H9 (cell line): Measurements from ENCODE around the gene PLXND1. TPM values are rescaled to one million over a fixed set of nuclear protein-coding genes. Genes with fewer than 3 reads are reported as not detected.

Experiments used
- DNase-seq: peaks from one replicate; pipeline ENCODE4 v3.0.0-alpha.2; 2017
- H2AFZ ChIP-seq: one replicate; pipeline ENCODE4 v1.6.1; 2013; ENCODE audit warnings: mild to moderate bottlenecking, low read length, control low read depth, moderate library complexity
- H2AK5ac ChIP-seq: 2 replicates; pipeline ENCODE4 v1.6.1; 2013; ENCODE audit warnings: low read length, control low read depth, mixed read lengths; ENCODE audit not compliant: insufficient read length
- H2BK120ac ChIP-seq: one replicate; pipeline ENCODE4 v1.6.1; 2013; ENCODE audit warnings: low read depth, mild to moderate bottlenecking, low read length, control low read depth, inconsistent platforms; ENCODE audit not compliant: poor library complexity, severe bottlenecking
- H2BK12ac ChIP-seq: 2 replicates; pipeline ENCODE4 v1.6.1; 2013; ENCODE audit warnings: low read length, control low read depth, mixed read lengths, low read depth; ENCODE audit not compliant: insufficient read length
- H2BK15ac ChIP-seq: 2 replicates; pipeline ENCODE4 v1.6.1; 2013; ENCODE audit warnings: low read depth, low read length, control low read depth
- H2BK20ac ChIP-seq: one replicate; pipeline ENCODE4 v1.6.1; 2013; ENCODE audit warnings: low read depth, mild to moderate bottlenecking, low read length, control low read depth, inconsistent platforms; ENCODE audit not compliant: poor library complexity, severe bottlenecking
- H2BK5ac ChIP-seq: 2 replicates; pipeline ENCODE4 v1.6.1; 2013; ENCODE audit warnings: low read length, control low read depth, mixed read lengths; ENCODE audit not compliant: insufficient read length
- H3K14ac ChIP-seq: 2 replicates; pipeline ENCODE4 v1.6.1; 2013; ENCODE audit warnings: low read length, control low read depth; ENCODE audit not compliant: insufficient read depth
- H3K18ac ChIP-seq: 2 replicates; pipeline ENCODE4 v1.6.1; 2013; ENCODE audit warnings: low read depth, mild to moderate bottlenecking, mixed read lengths, low read length, control low read depth; ENCODE audit not compliant: insufficient read length
- H3K23ac ChIP-seq: 2 replicates; pipeline ENCODE4 v1.6.1; 2013; ENCODE audit warnings: low read length, control low read depth, mixed read lengths, low read depth; ENCODE audit not compliant: insufficient read length
- H3K23me2 ChIP-seq: 2 replicates; pipeline ENCODE4 v1.6.1; 2013; ENCODE audit warnings: low read depth, mild to moderate bottlenecking, mixed read lengths, low read length, control low read depth; ENCODE audit not compliant: insufficient read length, poor library complexity, severe bottlenecking
- H3K27ac ChIP-seq: 2 replicates; pipeline ENCODE4 v1.5.1; 2013; ENCODE audit warnings: low read length, control low read depth, mixed read lengths, low read depth; ENCODE audit not compliant: insufficient read length
- H3K27me3 ChIP-seq: 2 replicates; pipeline ENCODE4 v1.6.1; 2013; ENCODE audit warnings: low read length, control low read depth, inconsistent platforms; ENCODE audit not compliant: insufficient read depth
- H3K4ac ChIP-seq: 2 replicates; pipeline ENCODE4 v1.6.1; 2013; ENCODE audit warnings: low read depth, mild to moderate bottlenecking, control low read depth, inconsistent platforms, low read length, moderate library complexity
- H3K4me1 ChIP-seq: 2 replicates; pipeline ENCODE4 v1.6.1; 2013; ENCODE audit warnings: low read length, control low read depth, inconsistent platforms; ENCODE audit not compliant: insufficient read depth
- H3K4me2 ChIP-seq: 2 replicates; pipeline ENCODE4 v1.6.1; 2013; ENCODE audit warnings: low read length, control low read depth, mixed read lengths; ENCODE audit not compliant: insufficient read length, insufficient read depth
- H3K56ac ChIP-seq: 2 replicates; pipeline ENCODE4 v1.6.1; 2013; ENCODE audit warnings: low read depth, mild to moderate bottlenecking, mixed read lengths, low read length, control low read depth; ENCODE audit not compliant: insufficient read length
- H3K79me1 ChIP-seq: 2 replicates; pipeline ENCODE4 v1.6.1; 2013; ENCODE audit warnings: low read depth, mild to moderate bottlenecking, moderate library complexity, low read length, control low read depth, inconsistent platforms; ENCODE audit not compliant: insufficient read depth, poor library complexity, severe bottlenecking
- H3K79me2 ChIP-seq: 2 replicates; pipeline ENCODE4 v1.6.1; 2013; ENCODE audit warnings: low read length, control low read depth, inconsistent platforms; ENCODE audit not compliant: insufficient read depth
- H3K9ac ChIP-seq: 2 replicates; pipeline ENCODE4 v1.6.1; 2013; ENCODE audit warnings: low read length, control low read depth, mixed read lengths; ENCODE audit not compliant: insufficient read length; ENCODE audit errors: extremely low read depth
- H3K9me3 ChIP-seq: one replicate; pipeline ENCODE4 v1.6.1; 2013; ENCODE audit warnings: low read depth, low read length, inconsistent platforms; ENCODE audit not compliant: control insufficient read depth
- H3T11ph ChIP-seq: one replicate; pipeline ENCODE4 v1.6.1; 2013; ENCODE audit warnings: mild to moderate bottlenecking, low read length, control low read depth, inconsistent platforms
- H4K20me1 ChIP-seq: one replicate; pipeline ENCODE4 v1.6.1; 2013; ENCODE audit not compliant: control insufficient read depth, insufficient read length, insufficient read depth
- H4K5ac ChIP-seq: 2 replicates; pipeline ENCODE4 v1.6.1; 2013; ENCODE audit warnings: low read depth, mild to moderate bottlenecking, mixed read lengths, low read length, control low read depth; ENCODE audit not compliant: insufficient read length
- H4K8ac ChIP-seq: replicated peaks from 2 replicates; pipeline ENCODE4 v1.6.1; 2013; ENCODE audit warnings: low read length, control low read depth, mixed read lengths, low read depth; ENCODE audit not compliant: insufficient read length
- H4K91ac ChIP-seq: 2 replicates; pipeline ENCODE4 v1.6.1; 2013; ENCODE audit warnings: low read depth, mild to moderate bottlenecking, moderate library complexity, mixed read lengths, low read length, control low read depth; ENCODE audit not compliant: insufficient read length
- H3K27ac Mint-ChIP-seq, 3 experiments: 2 replicates in 2 of 3; 3 replicates in 1 of 3; pipeline ENCODE4 v1.8.0; 2020 to 2021; ENCODE audit warnings: mixed read lengths in 3 of 3, mild to moderate bottlenecking in 1 of 3, moderate library complexity in 1 of 3
- H3K27me3 Mint-ChIP-seq: 2 replicates; pipeline ENCODE4 v1.8.0; 2021; ENCODE audit warnings: low read depth, mild to moderate bottlenecking, moderate library complexity, mixed read lengths
- H3K36me3 Mint-ChIP-seq, 3 experiments: 2 replicates in 2 of 3; 3 replicates in 1 of 3; pipeline ENCODE4 v1.8.0; 2020 to 2021; ENCODE audit warnings: low read depth in 3 of 3, mixed read lengths in 3 of 3; ENCODE audit not compliant: insufficient read depth in 1 of 3
- H3K4me1 Mint-ChIP-seq, 2 experiments: 2 replicates each; pipeline ENCODE4 v1.8.0; 2020; ENCODE audit warnings: mixed read lengths in 2 of 2
- H3K4me3 Mint-ChIP-seq, 2 experiments: 2 replicates in 1 of 2; 3 replicates in 1 of 2; pipeline ENCODE4 v1.8.0; 2020 to 2021; ENCODE audit warnings: mild to moderate bottlenecking in 2 of 2, mixed read lengths in 2 of 2, moderate library complexity in 1 of 2
- H3K9me3 Mint-ChIP-seq, 2 experiments: 2 replicates in 1 of 2; 3 replicates in 1 of 2; pipeline ENCODE4 v1.8.0; 2020; ENCODE audit warnings: mild to moderate bottlenecking in 2 of 2, mixed read lengths in 2 of 2, moderate library complexity in 1 of 2
- CTCF ChIP-seq: fragments of 200-600 bp; sonication (generic); conservative IDR thresholded peaks from 3 replicates; pipeline ENCODE4 v1.8.0; 2021; ENCODE audit warnings: antibody characterized with exemption, mild to moderate bottlenecking
- WGBS: extraction: QIAGEN DNeasy Blood & Tissue Kit; methylation state at CpG from one replicate; pipeline ENCODE4 v1.1.7; 2013; ENCODE audit warnings: missing lambda C conversion rate, low lambda C conversion rate, mixed read lengths; ENCODE audit not compliant: insufficient read length; ENCODE audit errors: extremely low coverage; 5-methylcytosine and 5-hydroxymethylcytosine counted together
- total RNA-seq: library from RNA; stranded (reverse); gene quantifications from 2 replicates; pipeline ENCODE4 v1.2.1, GENCODE V29; 2021

The PLXND1 gene
- total RNA-seq, 1 experiment from 2014 or later: 50.9 TPM

DNA sequence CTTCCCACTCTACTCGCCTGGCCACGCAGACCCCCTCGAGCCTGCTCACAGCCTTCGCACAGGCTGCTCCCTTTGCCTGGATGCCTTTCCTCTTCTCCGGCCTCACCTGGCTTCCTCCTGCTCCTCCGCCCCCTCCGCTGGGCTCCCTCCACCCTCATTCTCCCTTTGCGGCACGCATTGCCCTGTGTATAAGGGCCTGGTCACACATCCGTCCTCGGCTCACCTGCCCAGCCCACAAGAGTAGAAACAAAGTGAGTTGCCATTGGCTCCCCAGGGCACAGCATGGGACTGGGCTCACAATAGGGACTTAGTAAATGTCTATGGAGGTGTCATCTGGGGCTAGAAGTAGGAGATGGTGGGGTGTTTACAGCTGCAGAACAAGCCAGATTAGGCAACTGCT is 4.2 kb downstream of the PLXND1 start:
- no peak overlapping the region for H2BK5ac ChIP-seq
- peak; percentile 76 for DNase-seq
- H2BK15ac ChIP-seq: no peak overlapping the region
- no peak for TF ChIP-seq CTCF
- H3K27me3 Mint-ChIP-seq: peaks cover 28% of the 10 kb centered on the region
- no peak overlapping the region for H2BK12ac ChIP-seq
- peak overlapping the region in 1 of 2 experiments; percentile 14; a peak in 1 of 5 replicates for H3K4me3 Mint-ChIP-seq
- H2BK120ac ChIP-seq: no peak overlapping the region
- H3K9me3 Mint-ChIP-seq: peaks cover 3 to 4% of the 10 kb centered on the region in 2 experiments; a peak in 2 of 5 replicates
- no peak overlapping the region for H2AFZ ChIP-seq
- no peaks in the 10 kb centered on the region for H3K9me3 ChIP-seq
- H3K56ac ChIP-seq: no peak overlapping the region
- H4K91ac ChIP-seq: no peak overlapping the region
- H3K27ac Mint-ChIP-seq: peak overlapping the region in 2 of 3 experiments; percentile 32 to 86; a peak in 4 of 7 replicates
- no peak overlapping the region for H3K4ac ChIP-seq
- H3K23me2 ChIP-seq: peaks cover 11% of the 10 kb centered on the region
- H3K27me3 ChIP-seq: peaks cover 6% of the 10 kb centered on the region; the same call in 1 of the 2 replicates
- peaks cover 4% of the 10 kb centered on the region; the same call in 1 of the 2 replicates for H3K79me2 ChIP-seq
- H2BK20ac ChIP-seq: no peak overlapping the region
- no peaks in the 10 kb centered on the region for H4K20me1 ChIP-seq
- H2AK5ac ChIP-seq: no peak overlapping the region
- no peak overlapping the region for H3T11ph ChIP-seq
- WGBS: no CpG with 5 or more reads among the region's 11 CpGs
- H3K18ac ChIP-seq: no peak overlapping the region
- no peak overlapping the region for H3K4me2 ChIP-seq
- H3K36me3 Mint-ChIP-seq: peaks cover 0 to 3% (median 0%) of the 10 kb centered on the region in 3 experiments; a peak in 3 of 7 replicates
- no peak overlapping the region for H4K8ac ChIP-seq
- peaks cover 2% of the 10 kb centered on the region; the same call in 1 of the 2 replicates for H3K4me1 ChIP-seq
- H3K4me1 Mint-ChIP-seq: peaks cover 71 to 75% of the 10 kb centered on the region in 2 experiments
- H3K9ac ChIP-seq: no peak overlapping the region
- no peak overlapping the region for H3K23ac ChIP-seq
- no peaks in the 10 kb centered on the region for H3K79me1 ChIP-seq
- no peak overlapping the region for H3K27ac ChIP-seq
- no peak overlapping the region for H4K5ac ChIP-seq
- H3K14ac ChIP-seq: no peak overlapping the region
